LNCAP (cell line): ENCODE data around the gene ARHGAP45.
A peak's percentile ranks its signal among the peaks of the same experiment; 100 is the strongest.

Experiments used
- CTCF ChIP-seq: fragments of 450-650 bp; IDR thresholded peaks from 2 replicates; pipeline ENCODE4 v1.5.1; 2017; ENCODE audit warnings: mild to moderate bottlenecking

ARHGAP45 gene

GRCh38 chr19:1112268-1113029 is 45.5 kb downstream of the ARHGAP45 start:
- no peak for TF ChIP-seq CTCF

GRCh38 chr19:1113030-1113985 is 46.3 kb downstream of the ARHGAP45 start:
- peak; percentile 90 for TF ChIP-seq CTCF

GRCh38 chr19:1113986-1114483 is 47.1 kb downstream of the ARHGAP45 start:
- TF ChIP-seq CTCF = no peak

- no peak for TF ChIP-seq CTCF
Measured at GRCh38 chr19:1115646-1116420, 48.9 kb downstream of the ARHGAP45 start.

GRCh38 chr19:1116726-1117581 is 50.0 kb downstream of the ARHGAP45 start:
- no peak for TF ChIP-seq CTCF

- no peak for TF ChIP-seq CTCF
Measured at GRCh38 chr19:1117654-1118053, 50.7 kb downstream of the ARHGAP45 start.
